PFSK-1 (cell line): ENCODE measurements around the gene RAB39A.

ENCODE experiments used
- FOXP2 ChIP-seq: optimal IDR thresholded peaks from 2 replicates; pipeline ENCODE3; 2011; ENCODE audit warnings: borderline replicate concordance, control low read depth, inconsistent platforms; ENCODE audit not compliant: insufficient read depth; ENCODE audit errors: extremely low read length, extremely low read depth
- POLR2AphosphoS5 ChIP-seq: IDR thresholded peaks from 2 replicates; pipeline ENCODE4 v1.6.1; 2012; ENCODE audit warnings: low read depth, mild to moderate bottlenecking, control low read depth, low read length, moderate library complexity
- REST ChIP-seq, 2 experiments: IDR thresholded peaks; 2 replicates each; pipeline versions ENCODE4 v1.6.1 to v1.8.0; 2011 to 2012; ENCODE audit warnings: low read depth in 2 of 2, low read length in 2 of 2, control low read depth in 1 of 2, inconsistent platforms in 1 of 2, mild to moderate bottlenecking in 1 of 2, moderate library complexity in 1 of 2; ENCODE audit not compliant: insufficient read depth in 1 of 2
- TAF1 ChIP-seq: IDR thresholded peaks from 2 replicates; pipeline ENCODE4 v1.6.1; 2012; ENCODE audit warnings: low read length, control low read depth, borderline replicate concordance; ENCODE audit not compliant: insufficient read depth

GRCh38 chr11:107953446-107953845 lies 25.2 kb downstream of the RAB39A start:
- TF ChIP-seq REST (IDR thresholded peaks at IDR 0.05; ENCODE audit: insufficient read depth in 1 of 2, low read depth in 2 of 2, low read length in 2 of 2) (no peak), FOXP2 (no peak), POLR2AphosphoS5 (no peak), TAF1 (no peak)
